Measurements from ENCODE around the gene MS4A15.

GRCh38 chr11:60777572-60777971 is 20.9 kb downstream of the MS4A15 start:
- no peak for TF ChIP-seq POLR2A (IDR thresholded peaks at IDR 0.05)
- no peak for TF ChIP-seq CTCF (IDR thresholded peaks at IDR 0.05)
- TF ChIP-seq EP300 (IDR thresholded peaks at IDR 0.05): no peak
